Activated CD4-positive, CD25-positive, alpha-beta regulatory T cell (primary cell): Measurements from ENCODE around the gene NOS3.

Source experiments
- DNase-seq, 4 experiments: peaks; one replicate each; lab custom pipeline; 2025; lab: John Stamatoyannopoulos, UW

NOS3 gene

GRCh38 chr7:151058781-151059366 is 68.1 kb downstream of the NOS3 start:
- no peak for DNase-seq

- DNase-seq = peak; percentile 42 to 68 (median 57)
Observed at GRCh38 chr7:151059367-151060112, 68.7 kb downstream of the NOS3 start, which contains the start of gene SLC4A2. TSS of gene SLC4A2 (plus strand) at chr7:151059589. CDS start at chr7:151061988, 2,399 bp downstream.

GRCh38 chr7:151060113-151060415 is 69.2 kb downstream of the NOS3 start:
- no peak for DNase-seq

GRCh38 chr7:151060416-151061212 is 69.8 kb downstream of the NOS3 start:
- no peak for DNase-seq

- DNase-seq = no peak
Observed at GRCh38 chr7:151061213-151062110, 70.6 kb downstream of the NOS3 start.

GRCh38 chr7:151062111-151062398 is 71.2 kb downstream of the NOS3 start:
- no peak for DNase-seq

GRCh38 chr7:151062399-151063211 is 71.8 kb downstream of the NOS3 start:
- no peak for DNase-seq

- DNase-seq = no peak
Observed at GRCh38 chr7:151063212-151063561, 72.4 kb downstream of the NOS3 start.
